RWPE1 (cell line): ENCODE measurements around the gene HIGD1C.

Source experiments
- CTCF ChIA-PET: fragments of 350-600 bp; sonication (Branson Sonifier 250); formaldehyde crosslinking; extraction: SDS; loops from one replicate; lab custom pipeline; 2021; lab: Yijun Ruan, JAX
- POLR2A ChIA-PET: fragments of 400-600 bp; formaldehyde crosslinking; extraction: SDS; loops from one replicate; lab custom pipeline; 2020; ENCODE audit warnings: antibody characterized with exemption; ENCODE audit not compliant: low non-redundant PET; lab: Yijun Ruan, JAX
- DNase-seq: peaks from one replicate; pipeline ENCODE4 v3.0.0; 2012; ENCODE audit warnings: low spot score
- H3K27ac ChIP-seq: fragments of 450-650 bp; 2 replicates; pipeline ENCODE4 v1.5.1; 2017
- TF ChIP-seq, protein P1 (sequence below): fragments of 450-650 bp; conservative IDR thresholded peaks from 2 replicates; pipeline ENCODE4 v1.5.1; 2017; ENCODE audit warnings: low read depth, mild to moderate bottlenecking

Gene HIGD1C

GRCh38 chr12:50988871-50989270 is 36.5 kb downstream of the HIGD1C start:
- TF ChIP-seq, protein P1, sequence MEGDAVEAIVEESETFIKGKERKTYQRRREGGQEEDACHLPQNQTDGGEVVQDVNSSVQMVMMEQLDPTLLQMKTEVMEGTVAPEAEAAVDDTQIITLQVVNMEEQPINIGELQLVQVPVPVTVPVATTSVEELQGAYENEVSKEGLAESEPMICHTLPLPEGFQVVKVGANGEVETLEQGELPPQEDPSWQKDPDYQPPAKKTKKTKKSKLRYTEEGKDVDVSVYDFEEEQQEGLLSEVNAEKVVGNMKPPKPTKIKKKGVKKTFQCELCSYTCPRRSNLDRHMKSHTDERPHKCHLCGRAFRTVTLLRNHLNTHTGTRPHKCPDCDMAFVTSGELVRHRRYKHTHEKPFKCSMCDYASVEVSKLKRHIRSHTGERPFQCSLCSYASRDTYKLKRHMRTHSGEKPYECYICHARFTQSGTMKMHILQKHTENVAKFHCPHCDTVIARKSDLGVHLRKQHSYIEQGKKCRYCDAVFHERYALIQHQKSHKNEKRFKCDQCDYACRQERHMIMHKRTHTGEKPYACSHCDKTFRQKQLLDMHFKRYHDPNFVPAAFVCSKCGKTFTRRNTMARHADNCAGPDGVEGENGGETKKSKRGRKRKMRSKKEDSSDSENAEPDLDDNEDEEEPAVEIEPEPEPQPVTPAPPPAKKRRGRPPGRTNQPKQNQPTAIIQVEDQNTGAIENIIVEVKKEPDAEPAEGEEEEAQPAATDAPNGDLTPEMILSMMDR: no peak
- ChIA-PET POLR2A (no interaction called here), CTCF (no interaction called here)
- H3K27ac ChIP-seq: no peak overlapping the region
- no peak for DNase-seq

DNA sequence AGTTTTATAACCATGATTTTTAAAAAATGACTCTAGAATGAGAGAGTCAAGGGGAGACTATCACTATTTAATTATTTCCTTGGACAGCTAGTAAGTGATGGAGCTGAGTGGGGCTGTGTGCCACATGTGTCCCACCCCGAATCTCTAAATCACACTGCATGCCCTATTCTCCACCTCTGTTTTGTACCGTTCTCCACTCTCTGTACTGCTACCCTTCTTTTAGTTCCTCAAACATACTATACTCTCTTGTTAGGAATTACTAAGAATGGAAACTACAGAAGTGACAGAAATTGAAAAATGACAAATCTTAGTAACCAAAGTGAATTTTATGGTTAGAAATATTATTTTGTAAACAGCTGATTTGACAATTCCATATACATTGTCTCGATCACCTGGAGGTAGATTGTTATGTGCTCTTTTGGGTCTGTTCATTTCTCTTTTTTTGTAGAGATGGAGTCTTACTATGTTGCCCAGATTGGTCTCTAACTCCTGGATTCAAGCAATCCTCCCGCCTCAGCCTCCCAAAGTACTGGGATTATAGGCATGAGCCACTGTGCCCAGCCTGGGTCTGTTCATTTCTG is 37.9 kb downstream of the HIGD1C start:
- POLR2A ChIA-PET: no interaction called here
- DNase-seq: no peak

GRCh38 chr12:50990791-50991190 is 38.4 kb downstream of the HIGD1C start:
- H3K27ac ChIP-seq: no peak overlapping the region
- no peak for DNase-seq
- ChIA-PET POLR2A (no interaction called here), CTCF (interaction anchor here (0.7 kb wide), 1 partner anchor 136 kb away, joined by 3 read pairs; no protein-coding TSS in a partner anchor)
- TF ChIP-seq, protein P1: no peak

More for the DNA sequence above, 37.9 kb downstream of the HIGD1C start:
- TF ChIP-seq, protein P1: no peak
- H3K27ac ChIP-seq: no peak overlapping the region
- CTCF ChIA-PET: interaction anchor here (0.6 kb wide), 1 partner anchor 65 kb away, joined by 3 read pairs; a partner anchor contains a TSS

DNA sequence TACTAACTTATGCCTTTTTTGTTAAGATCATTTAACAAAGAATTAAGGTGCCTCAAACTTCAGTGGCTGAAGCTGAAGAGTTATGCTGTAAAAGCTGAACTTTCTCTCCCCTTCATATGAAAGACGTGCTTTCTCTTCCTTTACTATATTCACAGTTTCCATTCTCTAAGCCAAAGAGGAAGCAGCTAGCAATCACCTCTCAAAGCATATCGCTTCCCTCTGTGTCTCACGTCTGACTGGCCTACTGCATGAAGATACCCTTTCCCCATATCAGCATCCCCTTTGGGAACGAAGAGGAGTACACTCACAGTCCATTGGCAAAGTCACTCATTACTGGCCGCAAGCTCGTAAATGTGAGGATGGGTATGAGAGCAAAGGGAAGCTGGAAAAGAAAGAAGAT is 38.9 kb downstream of the HIGD1C start:
- ChIA-PET POLR2A (no interaction called here), CTCF (interaction anchor here (0.7 kb wide), 1 partner anchor 136 kb away, joined by 3 read pairs; no protein-coding TSS in a partner anchor)
- no peak overlapping the region for H3K27ac ChIP-seq
- TF ChIP-seq, protein P1: no peak
- DNase-seq: no peak

DNA sequence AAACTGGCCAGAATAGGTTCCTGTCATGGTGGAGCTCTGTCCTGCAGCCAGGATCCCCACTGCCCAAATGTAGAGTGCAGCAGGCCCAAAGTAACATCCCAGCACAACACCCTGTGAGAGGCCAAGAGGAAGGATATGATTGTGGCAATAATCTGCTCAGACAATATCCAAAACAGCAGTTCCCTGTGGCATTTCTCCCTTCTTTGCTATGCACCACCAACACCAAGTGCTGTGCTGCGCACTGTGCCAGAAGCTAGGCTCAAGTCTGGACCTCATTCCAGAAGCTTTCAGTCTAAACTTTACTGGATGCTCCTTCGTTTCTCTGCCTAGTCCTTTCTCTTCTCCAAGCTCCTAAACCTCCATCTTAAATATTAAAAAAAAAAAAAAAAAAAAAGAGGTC is 40.5 kb downstream of the HIGD1C start:
- CTCF ChIA-PET: interaction anchor here (0.7 kb wide), 1 partner anchor 29 kb away, joined by 3 read pairs; no protein-coding TSS in a partner anchor
- TF ChIP-seq, protein P1: no peak
- POLR2A ChIA-PET: interaction anchor here (0.7 kb wide), 1 partner anchor 848 kb away, joined by 4 read pairs; no protein-coding TSS in a partner anchor
- DNase-seq: no peak
- no peak overlapping the region for H3K27ac ChIP-seq

DNA sequence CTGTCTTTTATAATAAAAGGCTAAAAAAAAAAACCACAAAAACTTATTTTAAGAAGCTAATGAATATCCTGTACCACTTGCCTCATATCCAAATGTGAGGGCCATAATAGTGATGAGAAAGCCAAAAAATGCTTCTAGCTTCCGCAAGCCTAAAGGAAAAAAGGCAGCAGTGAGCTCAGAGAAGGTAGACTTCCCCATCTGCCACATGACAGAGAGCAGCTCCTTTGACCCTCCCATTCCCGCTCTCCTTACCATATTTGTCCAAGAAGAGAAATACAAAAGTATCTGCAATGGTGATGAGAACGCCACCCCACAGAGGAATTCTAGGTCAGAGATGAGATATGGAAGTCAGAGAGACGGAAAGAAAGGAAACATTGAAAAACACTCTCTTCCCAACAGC is 46.7 kb downstream of the HIGD1C start:
- no peak overlapping the region for H3K27ac ChIP-seq
- CTCF ChIA-PET: interaction anchor here (0.7 to 1.0 kb wide), 2 partner anchors 42 to 174 kb away, joined by 3 to 7 read pairs; no protein-coding TSS in a partner anchor
- TF ChIP-seq, protein P1: no peak
- no peak for DNase-seq
- POLR2A ChIA-PET: no interaction called here
